Measurements from ENCODE around the gene ZNF784.
"Not testable (repeated sequence)": the region's sequence is repeated elsewhere in the genome, so short reads cannot be mapped to it uniquely, and the experiment has no call there.

Gene ZNF784

GRCh38 chr19:55599842-55600661, 24.3 kb downstream of the ZNF784 start, which contains the start of gene ZNF524:
Gene ZNF524, plus strand, starts transcription at chr19:55600288. Its CDS starts 1,825 bp downstream, at chr19:55602113.
- DNase-seq: peak; percentile 91

GRCh38 chr19:55599468-55599841, 24.9 kb downstream of the ZNF784 start, which contains the start of gene FIZ1:
Gene FIZ1, minus strand, starts transcription at chr19:55599517. Its CDS starts 1,652 bp downstream, at chr19:55597865.
- DNase-seq: peak; percentile 98

GRCh38 chr19:55598719-55599467, 25.5 kb downstream of the ZNF784 start:
- DNase-seq: peak; percentile 96

GRCh38 chr19:55598034-55598433, 26.3 kb downstream of the ZNF784 start:
- DNase-seq: no peak

- DNase-seq: no peak
These were observed 26.9 kb downstream of the ZNF784 start for GRCh38 chr19:55597501-55597921.

- no peak for DNase-seq
These were observed 28.1 kb downstream of the ZNF784 start for GRCh38 chr19:55596304-55596703.

GRCh38 chr19:55594996-55595545, 29.3 kb downstream of the ZNF784 start:
- DNase-seq: no peak

- DNase-seq: no peak
These were observed 31.1 kb downstream of the ZNF784 start for GRCh38 chr19:55593096-55593772.

GRCh38 chr19:55592391-55593090, 31.8 kb downstream of the ZNF784 start:
- DNase-seq: no peak

GRCh38 chr19:55591555-55591954, 32.8 kb downstream of the ZNF784 start:
- DNase-seq: no peak

GRCh38 chr19:55590617-55591016, 33.7 kb downstream of the ZNF784 start:
- DNase-seq: no peak

- DNase-seq: no peak
These were observed 34.3 kb downstream of the ZNF784 start for GRCh38 chr19:55590109-55590508.

GRCh38 chr19:55588738-55589137, 35.6 kb downstream of the ZNF784 start:
- DNase-seq: no peak

GRCh38 chr19:55586976-55587668, 37.2 kb downstream of the ZNF784 start:
- DNase-seq: peak; percentile 96

GRCh38 chr19:55585658-55586339, 38.6 kb downstream of the ZNF784 start:
- DNase-seq: peak; percentile 44

GRCh38 chr19:55584871-55585270, 39.5 kb downstream of the ZNF784 start:
- DNase-seq: no peak

- not testable (repeated sequence) for DNase-seq
These were observed 40.5 kb downstream of the ZNF784 start for GRCh38 chr19:55583897-55584296.

GRCh38 chr19:55582284-55582683, 42.1 kb downstream of the ZNF784 start:
- not testable (repeated sequence) for DNase-seq

- DNase-seq: no peak
These were observed 42.5 kb downstream of the ZNF784 start for GRCh38 chr19:55581823-55582223.

- peak; percentile 32 for DNase-seq
These were observed 43.1 kb downstream of the ZNF784 start for GRCh38 chr19:55581145-55581822.

Data from CD4-positive, alpha-beta T cell treated with Interleukin-10 for 1 hour (primary cell).